Vagina (tissue), 2 donors: ENCODE results near the gene C9orf78.
A peak's percentile ranks its signal among the peaks of the same experiment; 100 is the strongest.

Source experiments
- CTCF ChIP-seq, 3 experiments: fragments of 450-650 bp in 2 of 3; fragments of 200-600 bp in 1 of 3; sonication (generic) in 1 of 3; IDR thresholded peaks; one replicate each; pipeline ENCODE4 v1.5.1; 2017 to 2019; ENCODE audit warnings: antibody characterized with exemption in 3 of 3, mild to moderate bottlenecking in 2 of 3, moderate library complexity in 2 of 3
- POLR2A ChIP-seq, 2 donors: fragments of 450-650 bp; IDR thresholded peaks; one replicate each; pipeline ENCODE4 v1.6.1; 2017; ENCODE audit warnings: antibody characterized with exemption in 2 of 2, mild to moderate bottlenecking in 2 of 2, moderate library complexity in 2 of 2

DNA sequence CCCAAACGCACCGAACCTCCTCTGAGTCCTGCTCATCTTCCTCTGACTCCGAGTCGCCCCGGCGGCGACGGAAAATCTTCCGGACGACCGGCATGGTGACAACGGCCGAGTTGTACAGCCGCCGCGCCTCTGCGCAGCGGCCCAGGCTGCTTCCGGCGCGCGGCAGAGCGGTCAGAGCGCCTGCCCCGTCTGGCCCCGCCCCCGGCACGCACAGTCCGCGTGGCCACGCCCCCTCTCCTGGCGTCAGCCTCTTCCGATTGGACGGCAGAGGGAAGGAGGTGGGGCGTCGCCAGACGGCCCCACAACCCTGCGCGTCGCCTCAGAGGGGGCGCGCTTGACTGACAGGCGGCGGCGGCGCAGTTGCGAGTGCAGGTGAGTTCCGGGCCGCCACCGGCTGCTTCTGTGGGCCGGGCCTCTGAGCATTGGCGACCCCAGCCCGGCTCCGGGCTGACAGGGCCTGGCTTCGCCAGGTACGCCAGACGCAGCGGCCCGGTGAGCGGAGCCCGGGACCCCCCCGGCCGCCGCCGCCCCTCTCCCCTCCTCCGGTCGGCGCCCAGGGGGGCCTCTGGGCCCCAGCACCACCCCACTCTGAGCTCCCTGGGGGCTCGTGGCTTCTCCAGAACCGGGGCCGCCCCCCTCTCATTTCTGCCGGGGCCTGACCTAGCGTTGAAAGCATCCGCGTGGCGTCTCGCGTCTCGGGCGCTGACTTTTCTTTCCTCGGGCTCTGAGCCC, at the start of gene C9orf78, which contains the start of gene USP20:
- TF ChIP-seq POLR2A (IDR thresholded peaks at IDR 0.05) (peak in 1 of 2 donors; percentile 76), CTCF (IDR thresholded peaks at IDR 0.05) (no peak)
